PC-9 (cell line): ENCODE data around the gene SLK. TPM values are rescaled to one million over a fixed set of nuclear protein-coding genes. Genes with fewer than 3 reads are reported as not detected.

Experiments
- BruUV-seq: library from RNA; stranded (reverse); fragments of 400-500 nt; replicated peaks from 2 replicates; lab custom pipeline; 2021; lab: Mats Ljungman, UMichigan
- CTCF ChIA-PET: fragments of 300-600 bp; sonication (Branson Sonifier 250); formaldehyde crosslinking; loops from one replicate; lab custom pipeline; 2022; ENCODE audit warnings: antibody characterized with exemption; lab: Charles Lee
- POLR2A ChIA-PET: fragments of 300-600 bp; sonication (Branson Sonifier 250); formaldehyde crosslinking; loops from one replicate; lab custom pipeline; 2022; ENCODE audit warnings: antibody characterized with exemption; ENCODE audit not compliant: unreplicated experiment; lab: Charles Lee
- DNase-seq, 2 experiments: peaks; one replicate each; pipeline versions ENCODE4 v3.0.0 to v3.0.0-alpha.2; 2015 to 2022; ENCODE audit warnings: mixed read lengths in 1 of 2
- H2AFZ ChIP-seq: fragments of 200-600 bp; sonication (generic); 2 replicates; pipeline ENCODE4 v1.8.1; 2017; ENCODE audit warnings: antibody characterized with exemption
- H3F3A ChIP-seq: fragments of 200-600 bp; sonication (generic); 2 replicates; pipeline ENCODE4 v1.8.1; 2017; ENCODE audit warnings: antibody characterized with exemption, mild to moderate bottlenecking, low read depth; ENCODE audit not compliant: insufficient read depth
- H3K27ac ChIP-seq: fragments of 200-600 bp; sonication (generic); 2 replicates; pipeline ENCODE4 v1.6.1; 2016; ENCODE audit warnings: mixed run types
- H3K27me3 ChIP-seq: fragments of 200-600 bp; sonication (generic); 2 replicates; pipeline ENCODE4 v1.6.1; 2016; ENCODE audit warnings: low read depth, mixed run types; ENCODE audit not compliant: insufficient read depth
- H3K36me3 ChIP-seq: fragments of 200-600 bp; sonication (generic); 2 replicates; pipeline ENCODE4 v1.6.1; 2016; ENCODE audit warnings: low read depth, mixed run types
- H3K4me1 ChIP-seq: fragments of 200-600 bp; sonication (generic); replicated peaks from 2 replicates; pipeline ENCODE4 v1.6.1; 2016; ENCODE audit warnings: mixed run types; ENCODE audit not compliant: insufficient read depth
- H3K4me2 ChIP-seq: fragments of 200-600 bp; sonication (generic); 2 replicates; pipeline ENCODE4 v1.6.1; 2017; ENCODE audit warnings: mixed run types
- H3K4me3 ChIP-seq: fragments of 200-600 bp; sonication (generic); 2 replicates; pipeline ENCODE4 v1.6.1; 2016; ENCODE audit warnings: mixed run types
- H3K79me2 ChIP-seq: fragments of 200-600 bp; sonication (generic); 2 replicates; pipeline ENCODE4 v1.6.1; 2017; ENCODE audit warnings: low read depth, mixed run types
- H3K9me2 ChIP-seq: fragments of 200-600 bp; sonication (generic); 2 replicates; pipeline ENCODE4 v1.8.1; 2017; ENCODE audit warnings: mild to moderate bottlenecking; ENCODE audit not compliant: insufficient read depth
- H3K9me3 ChIP-seq: fragments of 200-600 bp; sonication (generic); 2 replicates; pipeline ENCODE4 v1.8.1; 2016; ENCODE audit warnings: low read depth; ENCODE audit not compliant: insufficient read depth
- H4K20me1 ChIP-seq: fragments of 200-600 bp; sonication (generic); 2 replicates; pipeline ENCODE4 v1.8.1; 2017; ENCODE audit not compliant: insufficient read depth
- CTCF ChIP-seq: fragments of 200-600 bp; sonication (generic); conservative IDR thresholded peaks from 2 replicates; pipeline ENCODE4 v1.6.1; 2017; ENCODE audit warnings: mixed run types, antibody characterized with exemption, mild to moderate bottlenecking, moderate library complexity
- EZH2 ChIP-seq: fragments of 200-600 bp; sonication (generic); IDR thresholded peaks from 2 replicates; pipeline ENCODE4 v1.8.0; 2017; ENCODE audit warnings: antibody characterized with exemption, low read depth
- intact Hi-C: fragments of 100-400 bp; cut with micrococcal nuclease; formaldehyde crosslinking; loops from one replicate; pipeline ENCODE4 v1.10.0; 2022; ENCODE audit not compliant: unreplicated experiment
- total RNA-seq: library from RNA; stranded (reverse); gene quantifications from 2 replicates; pipeline ENCODE4 v1.2.3, GENCODE V29; 2021

The SLK gene
- total RNA-seq, 1 experiment from 2014 or later: 30.4 TPM

GRCh38 chr10:104037261-104037951, 70.5 kb downstream of the SLK start:
- Histone ChIP-seq H3K36me3 (no peaks in the 10 kb centered on the region), H3K4me2 (no peak overlapping the region), H3F3A (no peaks in the 10 kb centered on the region), H3K27ac (no peak overlapping the region), H3K4me3 (no peak overlapping the region), H3K79me2 (no peaks in the 10 kb centered on the region), H3K9me3 (no peaks in the 10 kb centered on the region), H3K9me2 (no peaks in the 10 kb centered on the region), H3K27me3 (no peaks in the 10 kb centered on the region), H2AFZ (no peak overlapping the region), H3K4me1 (no peaks in the 10 kb centered on the region), H4K20me1 (no peaks in the 10 kb centered on the region)
- intact Hi-C loops: no loop called here
- no peak for DNase-seq
- ChIA-PET POLR2A (interaction anchor here (0.7 kb wide), 1 partner anchor 669 kb away, joined by 3 read pairs; no protein-coding TSS in a partner anchor), CTCF (interaction anchor here (0.6 to 0.7 kb wide), 3 partner anchors 20 to 173 kb away, joined by 3 to 8 read pairs (median 6); no protein-coding TSS in a partner anchor)
- no TSS peak for BruUV-seq
- TF ChIP-seq CTCF: no peak
- no peak for TF ChIP-seq EZH2

GRCh38 chr10:104038537-104038936, 71.6 kb downstream of the SLK start:
- no peaks in the 10 kb centered on the region for H4K20me1 ChIP-seq
- H3K9me2 ChIP-seq: no peaks in the 10 kb centered on the region
- ChIA-PET CTCF (no interaction called here), POLR2A (no interaction called here)
- H3K36me3 ChIP-seq: no peaks in the 10 kb centered on the region
- intact Hi-C loops: no loop called here
- H3K79me2 ChIP-seq: no peaks in the 10 kb centered on the region
- BruUV-seq: no TSS peak
- no peak for DNase-seq
- no peak overlapping the region for H3K27ac ChIP-seq
- no peaks in the 10 kb centered on the region for H3F3A ChIP-seq
- no peak overlapping the region for H3K4me3 ChIP-seq
- no peak overlapping the region for H2AFZ ChIP-seq
- TF ChIP-seq CTCF: no peak
- TF ChIP-seq EZH2: no peak
- no peaks in the 10 kb centered on the region for H3K9me3 ChIP-seq
- no peaks in the 10 kb centered on the region for H3K27me3 ChIP-seq
- no peak overlapping the region for H3K4me2 ChIP-seq
- H3K4me1 ChIP-seq: no peaks in the 10 kb centered on the region

GRCh38 chr10:104038958-104039752, 72.2 kb downstream of the SLK start:
- CTCF ChIA-PET: no interaction called here
- intact Hi-C loops: no loop called here
- H3K27me3 ChIP-seq: no peaks in the 10 kb centered on the region

More at GRCh38 chr10:104038958-104039752, 72.2 kb downstream of the SLK start:
- no peaks in the 10 kb centered on the region for H3K9me3 ChIP-seq
- DNase-seq: no peak
- H3K79me2 ChIP-seq: no peaks in the 10 kb centered on the region
- H3K4me1 ChIP-seq: no peaks in the 10 kb centered on the region
- H3K27ac ChIP-seq: no peak overlapping the region
- BruUV-seq: no TSS peak
- TF ChIP-seq CTCF (no peak), EZH2 (no peak)
- no peaks in the 10 kb centered on the region for H3K9me2 ChIP-seq
- H3F3A ChIP-seq: no peaks in the 10 kb centered on the region
- POLR2A ChIA-PET: no interaction called here
- H3K4me3 ChIP-seq: no peak overlapping the region
- no peak overlapping the region for H3K4me2 ChIP-seq
- H3K36me3 ChIP-seq: no peaks in the 10 kb centered on the region
- H4K20me1 ChIP-seq: no peaks in the 10 kb centered on the region
- no peak overlapping the region for H2AFZ ChIP-seq
